Measurements from ENCODE around the gene SRXN1.

The SRXN1 gene

DNA sequence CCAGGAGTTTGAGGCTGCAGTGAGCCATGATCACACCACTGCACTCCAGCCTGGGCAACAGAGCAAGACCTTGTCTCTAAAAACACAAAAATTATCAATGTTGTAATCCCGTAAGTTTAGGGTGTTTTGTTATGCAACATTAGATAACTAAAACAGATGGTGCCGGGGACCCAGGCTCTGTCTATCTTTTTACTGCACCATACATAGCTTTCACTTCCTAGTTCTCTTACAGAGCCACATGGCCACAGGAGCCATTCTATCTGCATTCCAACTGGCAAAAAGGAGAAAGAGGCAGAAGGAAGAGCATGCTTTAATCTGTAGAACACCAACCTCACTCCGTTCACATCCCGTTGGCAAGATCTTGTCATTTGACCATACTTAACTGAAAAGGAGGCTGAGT, 37.5 kb downstream of the SRXN1 start:
- Histone ChIP-seq H3K4me1 (ENCODE audit: low read length) (no peaks in the 10 kb centered on the region), H3K27ac (ENCODE audit: low read length) (no peak overlapping the region), H2AFZ (ENCODE audit: low read length) (no peak overlapping the region)

GRCh38 chr20:611843-612185, 41.2 kb downstream of the SRXN1 start:
- Histone ChIP-seq H3F3A (ENCODE audit: insufficient read depth, low read length) (no peaks in the 10 kb centered on the region), H3K27ac (ENCODE audit: low read length) (no peak overlapping the region), H3K4me3 (ENCODE audit: low read length) (no peak overlapping the region), H2AFZ (ENCODE audit: low read length) (no peak overlapping the region), H3K36me3 (replicated peaks; ENCODE audit: insufficient read depth, low read length) (no peaks in the 10 kb centered on the region), H4K20me1 (ENCODE audit: insufficient read depth, low read length) (no peaks in the 10 kb centered on the region), H3K9ac (ENCODE audit: low read length) (no peak overlapping the region), H3K9me2 (replicated peaks; ENCODE audit: insufficient read depth, low read length) (no peaks in the 10 kb centered on the region), H3K9me3 (replicated peaks; ENCODE audit: insufficient read depth, low read length) (no peaks in the 10 kb centered on the region), H3K4me1 (ENCODE audit: low read length) (no peaks in the 10 kb centered on the region), H3K79me2 (ENCODE audit: low read length) (no peaks in the 10 kb centered on the region), H3K4me2 (ENCODE audit: low read depth, low read length) (no peak overlapping the region), H3K27me3 (replicated peaks; ENCODE audit: insufficient read depth, low read length) (peaks cover 25% of the 10 kb centered on the region)
- TF ChIP-seq EZH2 (optimal IDR thresholded peaks at IDR 0.05; ENCODE audit: low read depth, low read length) (no peak), EZH2phosphoT487 (IDR thresholded peaks at IDR 0.05; ENCODE audit: low read length) (no peak), CTCF (IDR thresholded peaks at IDR 0.05; ENCODE audit: low read length) (no peak)
- no peak for DNase-seq

More for the DNA sequence above, 37.5 kb downstream of the SRXN1 start:
- H3F3A ChIP-seq (ENCODE audit: insufficient read depth, low read length): no peaks in the 10 kb centered on the region
- DNase-seq: no peak
- no peaks in the 10 kb centered on the region for H3K79me2 ChIP-seq (ENCODE audit: low read length)
- no peak overlapping the region for H3K4me3 ChIP-seq (ENCODE audit: low read length)
- H4K20me1 ChIP-seq (ENCODE audit: insufficient read depth, low read length): no peaks in the 10 kb centered on the region
- no peak overlapping the region for H3K9ac ChIP-seq (ENCODE audit: low read length)
- no peaks in the 10 kb centered on the region for H3K9me2 ChIP-seq (replicated peaks; ENCODE audit: insufficient read depth, low read length)
- H3K27me3 ChIP-seq (replicated peaks; ENCODE audit: insufficient read depth, low read length): peaks cover 15% of the 10 kb centered on the region
- no peaks in the 10 kb centered on the region for H3K36me3 ChIP-seq (replicated peaks; ENCODE audit: insufficient read depth, low read length)
- no peaks in the 10 kb centered on the region for H3K9me3 ChIP-seq (replicated peaks; ENCODE audit: insufficient read depth, low read length)
- TF ChIP-seq EZH2phosphoT487 (IDR thresholded peaks at IDR 0.05; ENCODE audit: low read length): no peak
- TF ChIP-seq EZH2 (optimal IDR thresholded peaks at IDR 0.05; ENCODE audit: low read depth, low read length): no peak
- TF ChIP-seq CTCF (IDR thresholded peaks at IDR 0.05; ENCODE audit: low read length): no peak
- no peak overlapping the region for H3K4me2 ChIP-seq (ENCODE audit: low read depth, low read length)

DNA sequence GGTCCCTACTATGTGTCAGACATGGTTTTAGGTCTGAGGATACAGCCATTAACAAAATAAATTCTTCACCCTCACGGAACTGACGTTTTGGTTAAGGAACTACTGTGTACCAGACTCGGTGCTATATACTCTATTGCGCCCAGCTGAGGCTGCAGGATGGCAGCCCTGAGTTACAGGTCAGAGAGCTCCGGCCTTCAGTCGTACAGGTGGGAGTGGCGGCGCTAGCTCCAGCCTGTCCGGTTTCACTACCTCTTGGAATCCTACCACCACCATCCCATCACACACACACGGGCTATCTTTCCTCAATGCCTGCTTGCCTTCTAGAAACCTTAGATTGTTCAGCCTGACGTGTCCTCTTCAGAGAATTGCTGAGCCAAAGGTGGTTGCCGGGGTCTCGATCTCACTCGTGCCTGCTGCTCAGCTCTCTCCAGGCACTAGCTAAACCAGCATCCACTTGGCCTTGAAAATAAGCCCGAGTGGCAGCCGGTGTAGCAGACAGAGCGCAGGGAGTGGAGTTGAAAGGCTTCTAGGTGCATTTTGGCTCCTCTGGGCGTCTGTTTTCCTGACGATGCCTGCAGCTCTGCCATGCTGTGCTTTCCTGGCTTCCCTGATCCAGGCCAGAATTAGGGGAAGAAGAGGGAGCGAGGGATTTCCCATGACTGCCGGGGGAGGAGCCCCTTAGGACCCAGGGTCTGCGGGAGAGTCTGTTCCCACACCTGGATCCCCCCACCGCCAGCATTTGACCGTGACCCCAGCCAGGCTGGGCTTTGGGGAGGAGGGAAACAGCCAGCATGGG, 41.8 kb downstream of the SRXN1 start:
- DNase-seq: no peak
- Histone ChIP-seq H3K9me3 (replicated peaks; ENCODE audit: insufficient read depth, low read length) (no peaks in the 10 kb centered on the region), H3K4me3 (ENCODE audit: low read length) (no peak overlapping the region), H3K27ac (ENCODE audit: low read length) (no peak overlapping the region), H3K79me2 (ENCODE audit: low read length) (no peaks in the 10 kb centered on the region), H3F3A (ENCODE audit: insufficient read depth, low read length) (no peaks in the 10 kb centered on the region), H3K4me2 (ENCODE audit: low read depth, low read length) (no peak overlapping the region), H3K4me1 (ENCODE audit: low read length) (no peaks in the 10 kb centered on the region), H2AFZ (ENCODE audit: low read length) (no peak overlapping the region), H3K36me3 (replicated peaks; ENCODE audit: insufficient read depth, low read length) (no peaks in the 10 kb centered on the region), H3K27me3 (replicated peaks; ENCODE audit: insufficient read depth, low read length) (peaks cover 25% of the 10 kb centered on the region), H3K9me2 (replicated peaks; ENCODE audit: insufficient read depth, low read length) (no peaks in the 10 kb centered on the region), H3K9ac (ENCODE audit: low read length) (no peak overlapping the region), H4K20me1 (ENCODE audit: insufficient read depth, low read length) (no peaks in the 10 kb centered on the region)
- no peak for TF ChIP-seq EZH2phosphoT487 (IDR thresholded peaks at IDR 0.05; ENCODE audit: low read length)
- no peak for TF ChIP-seq EZH2 (optimal IDR thresholded peaks at IDR 0.05; ENCODE audit: low read depth, low read length)
- TF ChIP-seq CTCF (IDR thresholded peaks at IDR 0.05; ENCODE audit: low read length): no peak

Measured in MM.1S (cell line).